Fibroblast of skin of left quadriceps (primary cell): ENCODE results near the gene ASIC2.

Source experiments
- DNase-seq, 2 experiments: peaks; one replicate each; pipeline ENCODE4 v3.0.0-alpha.2; 2013; ENCODE audit warnings: low read depth in 2 of 2

ASIC2 gene

GRCh38 chr17:33072421-33073161 lies 220.5 kb downstream of the ASIC2 start:
- no peak for DNase-seq

- DNase-seq, result no peak
Observed at GRCh38 chr17:33071656-33072055, 221.4 kb downstream of the ASIC2 start.

GRCh38 chr17:33057564-33057963 lies 235.5 kb downstream of the ASIC2 start:
- no peak for DNase-seq

GRCh38 chr17:33056399-33057146 lies 236.5 kb downstream of the ASIC2 start:
- no peak for DNase-seq

- DNase-seq, result no peak
Observed at GRCh38 chr17:33055746-33056145, 237.3 kb downstream of the ASIC2 start.

- DNase-seq, result no peak
Observed at GRCh38 chr17:33055171-33055611, 237.9 kb downstream of the ASIC2 start.

GRCh38 chr17:33054412-33054811 lies 238.7 kb downstream of the ASIC2 start:
- DNase-seq, result no peak

GRCh38 chr17:33053676-33054075 lies 239.4 kb downstream of the ASIC2 start:
- DNase-seq, result no peak

GRCh38 chr17:33052856-33053255 lies 240.2 kb downstream of the ASIC2 start:
- no peak for DNase-seq

GRCh38 chr17:33050611-33051140 lies 242.4 kb downstream of the ASIC2 start:
- no peak for DNase-seq

- peak in 1 of 2 experiments; percentile 7 for DNase-seq
Observed at GRCh38 chr17:33049781-33050414, 243.2 kb downstream of the ASIC2 start.

GRCh38 chr17:33046361-33047255 lies 246.5 kb downstream of the ASIC2 start:
- no peak for DNase-seq

- no peak for DNase-seq
Observed at GRCh38 chr17:33045216-33045615, 247.9 kb downstream of the ASIC2 start.

GRCh38 chr17:33044771-33045170 lies 248.3 kb downstream of the ASIC2 start:
- DNase-seq, result no peak

GRCh38 chr17:33040461-33040860 lies 252.6 kb downstream of the ASIC2 start:
- no peak for DNase-seq

- DNase-seq, result peak; percentile 59 to 65
Observed at GRCh38 chr17:33039874-33040273, 253.2 kb downstream of the ASIC2 start.

- peak in 1 of 2 experiments; percentile 10 for DNase-seq
Observed at GRCh38 chr17:33038740-33039139, 254.4 kb downstream of the ASIC2 start.

- no peak for DNase-seq
Observed at GRCh38 chr17:33033176-33033575, 259.9 kb downstream of the ASIC2 start.

GRCh38 chr17:33028778-33029177 lies 264.3 kb downstream of the ASIC2 start:
- no peak for DNase-seq

GRCh38 chr17:33028061-33028460 lies 265.0 kb downstream of the ASIC2 start:
- no peak for DNase-seq
